GM12801 (cell line): ENCODE results near the gene HS6ST3.

Source experiments
- CTCF ChIP-seq: IDR thresholded peaks from one replicate; pipeline ENCODE4 v1.5.1; 2011; ENCODE audit warnings: control low read depth; ENCODE audit not compliant: insufficient read length; ENCODE audit errors: extremely low read depth

The HS6ST3 gene

GRCh38 chr13:96109125-96109524 is 19.2 kb downstream of the HS6ST3 start:
- no peak for TF ChIP-seq CTCF

- TF ChIP-seq CTCF: no peak
These were observed 23.0 kb downstream of the HS6ST3 start for GRCh38 chr13:96112936-96113335.

- TF ChIP-seq CTCF: no peak
These were observed 30.0 kb downstream of the HS6ST3 start for GRCh38 chr13:96119921-96120320.

- no peak for TF ChIP-seq CTCF
These were observed 41.0 kb downstream of the HS6ST3 start for GRCh38 chr13:96130818-96131340.

- TF ChIP-seq CTCF: no peak
These were observed 51.1 kb downstream of the HS6ST3 start for GRCh38 chr13:96141032-96141431.

GRCh38 chr13:96159725-96160124 is 69.8 kb downstream of the HS6ST3 start:
- TF ChIP-seq CTCF: no peak

GRCh38 chr13:96161141-96161540 is 71.2 kb downstream of the HS6ST3 start:
- TF ChIP-seq CTCF: no peak

- TF ChIP-seq CTCF: no peak
These were observed 75.9 kb downstream of the HS6ST3 start for GRCh38 chr13:96165840-96166239.
